IMR-90 (cell line): ENCODE results near the gene ZNF579. TPM values are rescaled to one million over a fixed set of nuclear protein-coding genes. Genes with fewer than 3 reads are reported as not detected.

ENCODE experiments used
- CHD1 ChIP-seq: IDR thresholded peaks from 2 replicates; pipeline ENCODE4 v1.6.1; 2012; ENCODE audit warnings: low read depth, low read length, improper control_type of control experiment
- FOS ChIP-seq: fragments of 150-350 bp; IDR thresholded peaks from 2 replicates; pipeline ENCODE4 v1.6.1; 2016; ENCODE audit warnings: low read depth, low read length
- MAFK ChIP-seq: IDR thresholded peaks from 2 replicates; pipeline ENCODE4 v1.6.1; 2012; ENCODE audit warnings: low read depth, low read length, improper control_type of control experiment
- POLR2A ChIP-seq: IDR thresholded peaks from 2 replicates; pipeline ENCODE4 v1.6.1; 2012; ENCODE audit warnings: mild to moderate bottlenecking, low read depth, low read length
- RAD21 ChIP-seq: IDR thresholded peaks from 2 replicates; pipeline ENCODE4 v1.6.1; 2012; ENCODE audit warnings: low read length, improper control_type of control experiment
- SMC3 ChIP-seq: fragments of 150-350 bp; IDR thresholded peaks from 2 replicates; pipeline ENCODE4 v1.6.1; 2016; ENCODE audit warnings: low read depth, mild to moderate bottlenecking, antibody characterized with exemption, low read length, moderate library complexity
- polyA plus RNA-seq, 3 experiments: library from polyadenylated mRNA; depleted of rRNA; stranded (reverse); fragments of >200 nt; gene quantifications; 2 replicates each; pipeline ENCODE4 v1.2.3, GENCODE V29; 2012; ENCODE audit warnings: low replicate concordance in 1 of 3
- total RNA-seq: library from RNA; depleted of rRNA; stranded (reverse); fragments of >200 nt; gene quantifications from 2 replicates; pipeline ENCODE4 v1.2.3, GENCODE V29; 2012
- TF ChIP-seq, protein P1 (sequence below): fragments of 150-350 bp; IDR thresholded peaks from 2 replicates; pipeline ENCODE4 v1.6.1; 2016; ENCODE audit warnings: low read depth, mild to moderate bottlenecking, low read length, moderate library complexity, borderline replicate concordance

Gene ZNF579
- total and polyA plus RNA-seq, 2 of the 4 experiments (the other 2 are of a cell fraction): 0.54 to 9.0 TPM

DNA sequence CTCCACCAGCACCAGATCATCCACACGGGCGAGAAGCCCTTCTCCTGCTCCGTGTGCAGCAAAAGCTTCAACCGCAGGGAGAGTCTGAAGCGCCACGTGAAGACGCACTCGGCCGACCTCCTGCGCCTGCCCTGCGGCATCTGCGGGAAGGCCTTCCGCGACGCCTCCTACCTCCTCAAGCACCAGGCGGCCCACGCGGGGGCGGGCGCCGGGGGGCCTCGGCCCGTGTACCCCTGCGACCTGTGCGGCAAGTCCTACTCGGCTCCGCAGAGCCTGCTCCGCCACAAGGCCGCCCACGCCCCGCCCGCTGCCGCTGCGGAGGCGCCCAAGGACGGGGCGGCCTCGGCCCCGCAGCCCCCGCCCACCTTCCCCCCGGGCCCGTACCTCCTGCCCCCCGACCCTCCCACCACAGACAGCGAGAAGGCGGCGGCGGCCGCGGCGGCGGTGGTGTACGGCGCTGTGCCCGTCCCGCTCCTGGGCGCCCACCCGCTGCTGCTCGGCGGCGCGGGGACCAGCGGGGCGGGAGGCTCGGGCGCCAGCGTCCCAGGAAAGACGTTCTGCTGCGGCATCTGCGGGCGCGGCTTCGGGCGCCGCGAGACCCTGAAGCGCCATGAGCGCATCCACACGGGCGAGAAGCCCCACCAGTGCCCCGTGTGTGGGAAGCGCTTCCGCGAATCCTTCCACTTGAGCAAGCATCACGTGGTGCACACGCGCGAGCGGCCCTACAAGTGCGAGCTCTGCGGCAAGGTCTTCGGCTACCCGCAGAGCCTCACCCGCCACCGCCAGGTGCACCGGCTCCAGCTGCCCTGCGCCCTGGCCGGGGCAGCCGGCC lies 34.3 kb upstream of the ZNF579 start (continued):
- TF ChIP-seq, protein P1, sequence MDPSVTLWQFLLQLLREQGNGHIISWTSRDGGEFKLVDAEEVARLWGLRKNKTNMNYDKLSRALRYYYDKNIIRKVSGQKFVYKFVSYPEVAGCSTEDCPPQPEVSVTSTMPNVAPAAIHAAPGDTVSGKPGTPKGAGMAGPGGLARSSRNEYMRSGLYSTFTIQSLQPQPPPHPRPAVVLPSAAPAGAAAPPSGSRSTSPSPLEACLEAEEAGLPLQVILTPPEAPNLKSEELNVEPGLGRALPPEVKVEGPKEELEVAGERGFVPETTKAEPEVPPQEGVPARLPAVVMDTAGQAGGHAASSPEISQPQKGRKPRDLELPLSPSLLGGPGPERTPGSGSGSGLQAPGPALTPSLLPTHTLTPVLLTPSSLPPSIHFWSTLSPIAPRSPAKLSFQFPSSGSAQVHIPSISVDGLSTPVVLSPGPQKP: no peak
- TF ChIP-seq POLR2A (no peak), SMC3 (no peak), RAD21 (no peak), CHD1 (no peak), MAFK (no peak), FOS (no peak)
